HG03045 (cell line): ENCODE results near the gene TRAPPC10.
"Not testable (repeated sequence)": the region's sequence is repeated elsewhere in the genome, so short reads cannot be mapped to it uniquely, and the experiment has no call there.

ENCODE experiments used
- ATAC-seq: cut with Tn5 transposase; IDR thresholded peaks from one replicate; pipeline ENCODE4 v1.9.1; 2021; ENCODE audit warnings: mild to moderate bottlenecking, moderate library complexity; ENCODE audit not compliant: unreplicated experiment

TRAPPC10 gene

DNA sequence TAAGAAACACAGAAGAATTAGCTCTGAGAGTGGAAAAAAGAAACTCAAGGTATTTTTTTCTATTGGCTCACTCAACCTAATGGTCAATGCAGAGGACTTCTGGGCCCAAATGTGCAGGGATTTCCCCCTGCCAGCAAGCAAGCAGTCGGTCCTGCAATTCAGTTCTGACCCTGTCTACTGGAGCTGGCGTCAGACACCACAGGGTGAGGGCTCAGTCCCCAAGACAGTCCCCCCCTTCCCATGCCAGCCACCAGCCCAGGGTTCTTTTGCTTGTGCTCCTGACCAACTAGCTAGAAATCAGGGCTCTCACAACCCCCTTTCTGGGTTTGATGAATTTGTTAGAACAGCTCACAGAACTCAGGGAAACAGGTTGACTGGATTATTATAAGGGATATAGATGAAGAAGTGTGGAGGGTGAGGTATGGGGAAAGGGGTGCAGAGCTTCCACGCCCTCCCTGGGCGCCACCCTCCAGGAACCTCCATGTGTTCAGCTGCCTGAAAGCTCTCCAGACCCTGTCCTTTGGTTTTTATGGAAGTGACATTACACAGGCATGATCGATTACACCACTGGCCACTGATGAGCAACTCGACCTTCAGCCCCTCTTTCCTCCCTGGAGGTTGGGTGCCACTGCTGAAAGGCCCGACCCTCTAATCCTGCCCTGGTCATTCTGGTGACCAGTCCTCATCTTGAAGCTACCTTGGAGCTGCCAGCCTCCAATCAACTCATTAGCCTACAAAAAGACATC, 72.6 kb downstream of the TRAPPC10 start:
- no peak for ATAC-seq

DNA sequence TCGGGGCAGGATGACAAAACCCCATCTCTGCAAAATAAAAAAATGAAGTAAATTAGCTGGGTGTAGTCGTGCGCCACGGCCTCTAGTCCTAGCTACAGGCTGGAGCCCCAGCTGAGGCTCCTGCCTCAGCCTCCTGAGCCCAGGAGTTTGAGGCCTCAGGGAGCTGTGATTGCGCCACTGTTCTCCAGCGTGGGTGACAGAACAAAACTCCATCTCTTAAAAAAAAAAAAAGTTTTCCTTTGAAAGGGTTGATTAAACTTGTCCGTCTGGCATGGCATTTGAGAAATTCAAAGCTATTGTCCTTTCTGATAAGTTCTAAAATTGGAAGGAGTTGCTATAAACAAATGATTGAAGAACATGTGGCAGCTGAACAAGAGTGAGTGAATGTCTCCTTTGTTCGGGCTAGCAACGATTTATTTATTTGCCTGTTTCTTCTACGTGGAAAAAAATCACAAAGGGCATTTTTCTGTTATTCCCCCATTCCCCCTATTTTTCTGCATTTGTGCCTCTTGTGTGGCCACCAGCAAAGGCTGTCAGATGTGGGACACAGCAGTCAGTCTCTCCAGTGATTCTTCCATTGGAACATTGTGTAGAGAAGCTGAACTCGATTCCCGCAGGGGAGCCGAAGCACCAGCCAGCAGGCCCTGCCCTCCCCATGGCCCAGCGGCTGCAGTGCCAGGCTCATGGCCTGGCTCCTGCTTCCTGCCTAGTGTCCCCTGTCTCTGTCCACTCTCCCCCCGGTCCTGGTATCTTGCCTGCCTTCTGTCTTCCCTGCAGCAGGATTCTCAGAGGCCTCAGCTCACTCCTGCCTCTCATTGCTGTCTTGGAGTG, 73.6 kb downstream of the TRAPPC10 start:
- ATAC-seq, result no peak

DNA sequence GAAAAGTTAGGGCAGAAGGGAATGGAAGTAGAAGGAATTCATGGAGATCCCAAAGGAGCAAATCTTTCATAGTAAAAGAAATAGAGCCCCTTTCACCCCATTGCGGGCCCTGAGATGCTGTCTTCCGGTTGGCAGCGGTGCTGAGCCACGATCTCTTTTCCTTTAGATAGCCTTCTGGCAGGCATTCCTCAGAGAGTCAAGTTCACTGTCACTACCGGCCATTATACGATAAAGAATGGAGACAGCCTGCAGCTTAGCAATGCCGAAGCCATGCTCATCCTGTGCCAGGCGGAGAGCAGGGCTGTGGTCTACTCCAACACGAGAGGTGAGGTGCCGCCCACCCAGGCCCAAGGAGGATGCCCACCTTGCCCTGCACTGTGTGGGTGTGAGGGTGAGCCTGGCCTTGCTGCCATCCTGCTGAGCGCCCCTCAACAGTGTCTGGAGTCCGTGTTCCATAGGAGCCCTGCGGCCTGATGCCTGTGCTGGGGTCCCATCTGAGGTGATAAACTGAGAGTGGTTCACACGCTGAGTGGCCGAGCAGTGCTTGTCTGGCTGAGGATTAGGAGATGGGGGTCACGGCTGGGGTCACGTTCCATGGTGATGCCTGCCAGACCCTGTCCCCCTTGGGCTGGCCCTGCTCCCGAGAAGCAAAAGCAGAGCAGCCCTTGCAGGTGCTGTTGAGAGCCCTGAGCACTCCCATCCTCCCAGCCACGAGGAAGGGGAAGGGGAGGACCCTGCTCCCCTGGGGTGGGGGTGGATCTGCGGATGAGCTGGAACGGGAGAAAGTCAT, 74.7 kb downstream of the TRAPPC10 start:
- no peak for ATAC-seq

DNA sequence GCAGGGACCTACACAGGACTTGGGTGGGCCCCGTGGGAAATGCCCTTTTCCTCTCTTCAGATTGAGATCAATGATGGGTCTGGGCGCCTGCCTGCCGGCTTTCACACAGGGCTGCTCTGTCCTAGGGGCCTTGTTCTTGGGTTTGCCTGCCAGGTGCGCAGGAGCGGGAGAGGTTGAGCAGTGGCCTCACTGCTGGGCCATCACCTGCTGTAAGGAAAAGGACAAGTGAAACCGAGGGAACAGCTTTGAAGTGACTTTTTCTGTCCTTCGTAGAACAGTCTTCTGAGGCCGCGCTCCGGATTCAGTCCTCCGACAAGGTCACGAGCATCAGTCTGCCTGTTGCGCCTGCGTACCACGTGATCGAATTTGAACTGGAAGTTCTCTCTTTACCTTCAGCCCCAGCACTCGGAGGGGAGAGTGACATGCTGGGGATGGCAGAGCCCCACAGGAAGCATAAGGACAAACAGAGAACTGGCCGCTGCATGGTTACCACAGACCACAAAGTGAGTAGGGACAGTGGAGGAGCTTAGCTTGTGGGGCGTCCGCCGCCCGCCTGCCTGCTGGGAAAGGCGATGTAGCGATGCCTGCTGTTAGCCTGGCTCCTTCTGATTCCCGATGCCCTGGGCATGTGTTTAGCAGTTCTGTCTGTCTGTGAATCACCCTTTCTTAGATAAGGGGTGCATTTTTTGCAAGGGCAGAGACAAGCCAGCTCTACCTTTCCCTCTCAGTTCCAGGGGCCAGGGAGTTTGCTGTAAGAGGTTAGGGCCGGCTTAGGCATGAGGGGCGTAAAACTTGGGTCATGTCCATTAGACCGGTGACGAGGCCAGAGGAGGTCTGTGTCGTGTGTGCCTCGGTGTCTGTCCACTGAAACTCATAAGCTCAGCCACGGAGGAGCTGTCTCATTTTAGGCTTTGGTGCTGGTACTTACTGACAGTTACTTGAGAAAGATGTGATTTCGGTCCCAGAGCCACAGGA, 75.6 kb downstream of the TRAPPC10 start:
- ATAC-seq, result no peak

DNA sequence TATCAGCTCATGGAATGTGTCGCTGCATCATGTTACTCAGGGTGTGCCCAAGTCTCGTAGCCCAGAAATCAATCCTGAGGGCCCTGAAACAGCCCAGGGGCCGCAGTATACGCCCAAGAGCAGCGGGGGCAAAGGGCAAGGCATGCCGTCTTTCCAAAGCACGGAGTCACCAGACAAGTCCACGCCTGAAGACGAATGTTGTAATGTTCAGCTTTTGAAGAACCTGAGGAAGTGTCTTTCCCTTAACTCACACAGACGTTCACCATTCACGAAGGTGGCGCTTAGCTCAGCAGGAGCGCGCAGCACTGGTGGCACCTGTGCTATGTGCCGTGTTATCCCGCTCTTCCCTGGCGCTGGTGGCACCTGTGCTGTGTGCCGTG, 76.3 kb downstream of the TRAPPC10 start:
- ATAC-seq, result no peak

DNA sequence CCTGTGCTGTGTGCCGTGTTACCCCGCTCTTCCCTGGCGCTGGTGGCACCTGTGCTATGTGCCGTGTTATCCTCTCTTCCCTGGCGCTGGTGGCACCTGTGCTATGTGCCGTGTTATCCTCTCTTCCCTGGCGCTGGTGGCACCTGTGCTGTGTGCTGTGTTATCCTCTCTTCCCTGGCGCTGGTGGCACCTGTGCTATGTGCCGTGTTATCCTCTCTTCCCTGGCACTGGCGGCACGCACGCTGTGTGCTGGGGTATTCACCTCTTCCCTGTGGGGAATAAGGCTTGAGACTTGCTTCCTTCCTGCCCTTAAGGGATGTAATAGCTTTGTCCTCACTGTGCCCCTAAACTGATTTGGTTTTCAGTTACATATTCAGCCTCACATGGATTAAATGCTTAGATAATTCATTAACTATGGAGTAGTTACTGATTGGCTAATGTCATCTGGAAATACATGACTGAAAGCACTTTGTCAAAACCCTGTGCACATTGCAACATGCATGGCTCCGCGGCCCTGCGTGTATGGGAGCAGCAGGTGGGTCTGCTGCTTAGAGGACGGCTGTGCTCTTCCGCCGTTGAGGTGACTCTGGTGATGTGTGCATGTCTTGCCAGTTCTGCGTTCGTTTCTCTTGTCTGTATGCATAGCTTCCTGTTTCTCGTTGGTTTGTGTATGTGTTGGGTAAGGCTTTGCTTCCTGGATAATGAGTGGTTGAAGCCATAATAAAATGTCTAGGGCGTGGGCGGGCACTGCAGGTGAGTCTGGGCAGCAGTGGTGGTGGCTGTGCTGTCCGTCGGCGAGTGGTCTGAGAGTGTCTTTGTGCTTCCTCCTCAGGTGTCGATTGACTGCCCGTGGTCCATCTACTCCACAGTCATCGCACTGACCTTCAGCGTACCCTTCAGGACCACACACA, 77.1 kb downstream of the TRAPPC10 start:
- no peak for ATAC-seq

DNA sequence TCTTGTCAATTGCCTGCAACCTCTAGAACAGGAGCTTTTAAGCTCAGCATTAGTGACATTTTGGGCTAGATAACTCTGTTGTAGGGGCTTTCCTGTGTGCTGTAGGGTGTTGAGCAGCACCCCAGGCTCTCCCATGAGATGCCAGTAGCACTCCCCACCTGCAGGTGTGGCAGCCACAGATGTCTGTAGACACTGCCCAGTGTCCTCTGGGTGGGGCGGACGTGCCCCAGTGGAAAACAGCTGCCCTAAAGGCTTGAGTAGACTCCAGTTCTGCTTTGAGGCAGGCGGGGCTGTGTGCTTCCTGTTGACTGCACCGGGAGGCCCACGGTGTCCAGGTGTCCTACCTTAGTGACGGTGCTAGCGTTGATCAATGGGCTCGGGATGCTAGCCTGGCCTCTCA, 78.2 kb downstream of the TRAPPC10 start:
- no peak for ATAC-seq

DNA sequence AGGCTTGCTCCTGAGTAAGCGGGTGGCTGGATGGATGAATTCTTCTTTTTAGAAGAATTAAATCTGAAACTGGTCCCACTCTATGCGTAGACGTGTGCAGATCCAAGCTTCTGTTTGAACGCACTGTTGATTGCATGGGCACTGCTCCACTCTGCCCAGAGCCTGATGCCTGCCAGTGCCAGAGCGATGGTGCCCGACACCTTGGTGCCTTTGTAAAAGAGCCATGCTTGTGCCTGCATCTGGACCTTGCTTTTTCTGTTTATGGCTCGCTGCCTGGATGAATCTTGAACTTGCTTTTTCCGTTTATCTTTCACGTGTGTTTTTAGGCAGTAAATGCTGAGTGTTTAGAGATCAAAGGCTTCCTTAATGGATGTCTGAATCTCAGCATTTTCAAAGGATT, 80.1 kb downstream of the TRAPPC10 start:
- no peak for ATAC-seq

DNA sequence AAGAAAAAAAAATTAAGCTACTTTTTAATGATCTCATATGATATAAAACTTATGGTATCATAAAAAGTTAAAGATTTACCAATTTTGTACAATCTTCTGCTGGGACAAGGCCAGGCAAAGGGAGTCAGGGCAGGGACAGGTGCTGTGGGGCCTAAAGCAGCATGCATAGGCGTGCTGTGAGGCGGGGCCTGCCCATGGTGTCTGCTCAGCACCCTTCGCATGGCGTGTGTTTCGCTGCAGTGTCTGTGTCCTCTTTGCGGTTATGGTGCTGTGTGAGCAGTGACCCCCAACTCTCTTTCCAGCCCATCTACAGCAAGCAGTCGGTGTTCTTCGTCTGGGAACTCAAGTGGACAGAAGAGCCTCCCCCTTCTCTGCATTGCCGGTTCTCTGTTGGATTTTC, 81.7 kb downstream of the TRAPPC10 start:
- ATAC-seq, result no peak

DNA sequence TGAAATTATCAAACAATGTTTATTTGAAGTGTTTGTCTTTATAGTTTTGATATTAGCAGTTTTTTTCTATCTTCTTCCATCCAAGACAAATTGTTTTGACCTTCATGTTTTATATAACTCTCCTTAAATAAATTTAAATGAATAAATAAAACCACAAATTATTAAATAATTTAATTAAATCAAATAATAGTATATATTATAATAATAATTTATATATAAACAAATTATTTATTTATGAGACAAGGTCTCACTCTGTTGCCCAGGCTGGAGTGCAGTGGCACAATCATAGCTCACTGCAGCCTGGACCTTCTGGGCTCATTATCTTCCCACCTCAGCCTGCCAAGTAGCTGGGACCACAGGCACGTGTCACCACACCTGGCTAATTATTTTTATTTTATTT, 82.7 kb downstream of the TRAPPC10 start:
- no peak for ATAC-seq

DNA sequence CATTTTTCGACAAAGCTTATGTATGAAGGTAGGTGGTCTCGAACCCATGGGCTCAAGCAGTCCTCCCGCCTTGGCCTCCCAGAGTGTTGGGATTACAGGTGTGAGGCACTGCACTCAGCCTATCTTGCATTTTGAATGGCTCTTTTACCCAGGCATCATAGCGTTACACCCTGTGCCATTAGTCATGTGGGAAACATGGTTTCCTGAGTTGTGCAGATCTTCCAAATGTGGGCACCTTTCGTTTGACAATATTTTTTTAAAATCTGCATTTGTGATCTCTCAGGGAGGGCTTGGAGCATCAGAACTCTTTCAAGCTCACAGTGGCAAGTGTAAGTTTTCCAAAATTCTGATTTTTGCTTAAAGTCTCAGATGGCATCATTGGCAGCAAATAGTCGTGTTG, 86.4 kb downstream of the TRAPPC10 start:
- ATAC-seq, result not testable (repeated sequence)

DNA sequence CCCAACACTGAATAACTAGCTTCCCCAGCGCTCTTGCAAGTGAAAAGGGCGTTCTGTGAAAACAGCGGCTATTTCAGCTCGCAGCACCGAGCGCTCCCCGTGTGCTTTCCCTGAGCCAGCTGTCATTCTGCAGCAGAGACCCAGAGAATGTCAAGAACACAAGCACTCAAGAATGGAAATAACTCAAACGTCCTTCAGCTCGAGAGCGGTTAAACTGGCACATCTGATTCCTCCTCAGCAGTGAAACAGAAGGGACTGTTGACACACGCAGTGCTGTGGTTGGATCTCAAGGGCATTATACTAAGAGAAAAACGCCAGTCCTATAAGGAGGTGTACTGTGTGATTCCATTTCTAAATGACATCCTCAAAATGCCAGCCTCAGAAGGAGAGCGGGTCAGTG, 86.9 kb downstream of the TRAPPC10 start:
- ATAC-seq, result not testable (repeated sequence)

DNA sequence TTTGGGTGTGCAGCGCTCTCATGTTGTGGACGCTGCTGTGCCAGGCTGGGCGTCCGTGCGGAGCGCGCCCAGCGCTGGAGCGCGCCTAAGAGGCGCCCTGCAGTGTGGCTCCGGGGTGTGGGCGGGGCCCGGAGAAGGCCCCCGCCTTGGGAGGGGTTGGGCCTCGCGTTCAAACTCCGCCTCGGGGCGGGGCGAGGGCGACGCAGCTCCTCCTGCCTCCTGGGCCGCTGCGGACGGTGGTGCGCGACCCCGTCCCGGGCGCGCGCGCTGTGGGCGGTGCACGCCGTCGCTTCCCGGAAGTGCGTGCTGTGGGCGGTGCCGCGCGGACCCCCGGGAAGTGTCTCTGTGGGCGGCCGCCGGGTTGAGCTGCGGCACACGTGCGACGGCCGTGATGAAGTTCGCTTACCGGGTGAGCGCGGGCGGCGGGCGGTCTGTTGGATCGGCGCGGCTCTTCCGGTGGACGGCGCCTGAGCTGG, 95.0 kb downstream of the TRAPPC10 start, which contains the start of gene PWP2:
Gene PWP2 (plus strand): TSS at position 374 of the 476 bp plus-strand sequence. CDS start 18 bp downstream, at position 392.
- peak; percentile 75 for ATAC-seq

DNA sequence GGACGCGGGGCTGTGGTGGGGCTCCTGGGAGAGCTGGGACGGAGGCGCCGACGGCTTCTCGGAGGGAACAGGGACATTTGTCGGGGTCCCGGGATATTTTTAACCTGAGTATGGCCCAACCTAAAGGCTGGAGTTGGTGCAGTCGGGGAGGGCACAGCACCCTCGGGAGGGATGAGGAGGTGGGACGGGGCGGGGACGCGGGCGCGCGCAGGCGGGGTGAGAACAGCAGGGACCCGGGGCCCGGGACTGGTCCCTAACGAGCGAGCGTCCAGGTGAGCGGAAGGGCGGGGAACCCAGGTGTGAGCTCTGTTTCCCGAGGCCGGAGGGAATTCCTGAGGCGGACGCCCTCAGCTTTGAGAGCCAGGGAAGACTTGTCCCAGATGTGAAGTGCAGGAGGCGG, 95.5 kb downstream of the TRAPPC10 start:
- not testable (repeated sequence) for ATAC-seq

DNA sequence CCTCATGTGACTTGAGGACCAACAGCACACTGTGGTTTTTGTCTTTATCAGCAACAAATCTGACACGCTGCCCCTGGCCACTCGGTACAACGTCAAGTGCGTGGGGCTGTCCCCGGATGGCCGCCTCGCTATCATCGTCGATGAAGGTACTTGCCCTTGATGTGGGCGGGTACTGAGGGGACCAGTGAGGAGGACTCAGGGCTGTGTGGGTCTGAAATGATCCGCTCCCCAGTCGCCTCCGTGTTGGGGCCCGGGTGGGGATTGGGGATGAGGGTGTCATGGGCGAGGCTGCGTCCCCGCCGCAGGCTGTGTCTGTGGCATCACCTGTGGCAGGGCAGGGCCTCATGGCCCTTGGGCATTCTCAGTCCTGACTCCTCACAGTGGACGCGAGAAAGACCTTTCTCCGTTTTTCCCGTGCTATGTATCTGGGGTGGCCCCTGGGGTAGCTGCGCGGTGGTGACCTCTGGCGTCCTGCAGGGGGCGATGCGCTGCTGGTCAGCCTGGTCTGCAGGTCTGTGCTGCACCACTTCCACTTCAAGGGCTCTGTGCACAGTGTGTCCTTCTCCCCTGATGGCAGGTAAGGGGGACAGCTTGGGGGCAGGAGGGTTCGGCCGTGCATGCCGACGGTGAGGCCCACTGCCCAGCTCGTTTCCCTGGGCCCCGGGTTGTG, 101.7 kb downstream of the TRAPPC10 start:
- not testable (repeated sequence) for ATAC-seq

DNA sequence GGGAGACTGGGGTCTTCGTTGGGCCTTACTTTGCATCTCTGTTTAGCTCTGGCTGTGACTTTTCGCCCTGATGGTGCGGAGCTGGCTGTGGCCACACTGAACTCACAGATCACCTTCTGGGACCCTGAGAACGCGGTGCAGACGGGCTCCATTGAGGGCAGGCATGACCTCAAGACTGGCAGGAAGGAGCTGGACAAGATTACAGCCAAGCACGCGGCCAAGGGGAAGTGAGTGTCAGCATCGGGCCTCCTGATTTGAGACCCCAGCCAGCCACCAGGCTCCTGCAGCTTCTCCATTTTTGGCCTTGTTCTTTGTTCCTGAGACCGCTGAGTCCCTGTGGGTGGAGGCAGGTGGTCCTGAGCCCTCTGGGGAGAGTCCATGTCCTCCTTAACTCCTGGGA, 110.0 kb downstream of the TRAPPC10 start:
- ATAC-seq, result not testable (repeated sequence)

DNA sequence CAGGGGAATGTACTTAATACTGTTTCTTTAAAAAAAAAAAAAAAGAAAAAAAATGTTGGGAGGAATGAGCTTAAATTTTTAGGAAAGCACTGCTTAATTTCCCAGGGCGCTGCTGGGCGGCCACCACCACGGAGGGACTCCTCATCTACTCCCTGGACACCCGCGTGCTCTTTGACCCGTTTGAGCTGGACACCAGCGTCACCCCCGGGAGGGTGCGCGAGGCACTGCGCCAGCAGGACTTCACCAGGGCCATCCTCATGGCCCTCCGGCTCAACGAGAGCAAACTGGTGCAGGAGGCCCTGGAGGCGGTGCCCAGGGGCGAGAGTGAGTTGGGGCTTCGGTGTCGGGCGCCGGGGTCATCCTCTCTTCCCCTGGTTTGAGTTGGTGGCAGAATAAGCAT, 115.7 kb downstream of the TRAPPC10 start:
- ATAC-seq, result not testable (repeated sequence)

DNA sequence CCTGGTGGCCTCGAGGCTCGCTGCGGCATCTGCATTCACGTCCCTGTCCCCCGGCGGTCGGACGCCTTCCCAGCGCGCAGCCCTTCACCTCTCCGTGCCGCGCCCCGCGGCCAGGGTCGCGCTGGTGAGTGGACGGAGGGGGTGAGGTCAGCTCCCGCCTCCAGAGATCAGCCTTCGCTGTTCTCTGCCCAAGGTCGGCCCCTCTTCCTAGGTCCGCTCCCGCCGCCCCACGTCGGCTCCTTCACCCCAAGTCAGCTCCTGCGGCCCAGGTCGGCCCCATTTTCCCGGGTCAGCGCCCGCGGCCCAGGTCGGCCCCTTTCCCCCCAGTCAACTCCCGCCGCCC, 121.6 kb downstream of the TRAPPC10 start:
- ATAC-seq, result peak; percentile 6

DNA sequence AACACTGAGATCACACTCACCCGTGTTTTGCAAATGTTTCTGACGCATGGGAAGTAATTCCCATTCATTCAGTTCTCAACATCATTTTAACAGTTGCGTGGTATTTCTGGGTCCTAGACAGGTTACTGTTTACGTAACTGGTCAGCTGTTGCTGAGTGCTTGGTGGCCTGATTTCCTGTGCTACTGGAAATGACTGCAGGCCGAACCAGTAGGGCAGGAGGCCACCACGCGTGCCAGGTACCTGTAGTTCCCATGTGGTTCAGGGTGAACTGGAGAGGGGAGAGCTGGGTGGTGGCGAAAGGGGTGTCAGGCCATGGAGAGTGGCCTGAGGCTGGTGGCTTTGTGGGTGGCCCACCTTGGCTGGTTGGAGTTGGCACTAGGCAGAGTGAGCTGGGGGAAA, 122.6 kb downstream of the TRAPPC10 start:
- ATAC-seq, result not testable (repeated sequence)
